Activated CD4-positive, alpha-beta T cell treated with anti-CD3 and anti-CD28 coated beads, Interleukin-2, amount 50 U/mL, for 16 hours (primary cell): Measurements from ENCODE around the gene RETREG2.
"Not testable (repeated sequence)": the region's sequence is repeated elsewhere in the genome, so short reads cannot be mapped to it uniquely, and the experiment has no call there.

ENCODE experiments used
- DNase-seq: peaks from one replicate; pipeline ENCODE4 v3.0.0-alpha.2; 2020

RETREG2 gene

GRCh38 chr2:219199470-219200211 lies 21.6 kb downstream of the RETREG2 start:
- no peak for DNase-seq

DNA sequence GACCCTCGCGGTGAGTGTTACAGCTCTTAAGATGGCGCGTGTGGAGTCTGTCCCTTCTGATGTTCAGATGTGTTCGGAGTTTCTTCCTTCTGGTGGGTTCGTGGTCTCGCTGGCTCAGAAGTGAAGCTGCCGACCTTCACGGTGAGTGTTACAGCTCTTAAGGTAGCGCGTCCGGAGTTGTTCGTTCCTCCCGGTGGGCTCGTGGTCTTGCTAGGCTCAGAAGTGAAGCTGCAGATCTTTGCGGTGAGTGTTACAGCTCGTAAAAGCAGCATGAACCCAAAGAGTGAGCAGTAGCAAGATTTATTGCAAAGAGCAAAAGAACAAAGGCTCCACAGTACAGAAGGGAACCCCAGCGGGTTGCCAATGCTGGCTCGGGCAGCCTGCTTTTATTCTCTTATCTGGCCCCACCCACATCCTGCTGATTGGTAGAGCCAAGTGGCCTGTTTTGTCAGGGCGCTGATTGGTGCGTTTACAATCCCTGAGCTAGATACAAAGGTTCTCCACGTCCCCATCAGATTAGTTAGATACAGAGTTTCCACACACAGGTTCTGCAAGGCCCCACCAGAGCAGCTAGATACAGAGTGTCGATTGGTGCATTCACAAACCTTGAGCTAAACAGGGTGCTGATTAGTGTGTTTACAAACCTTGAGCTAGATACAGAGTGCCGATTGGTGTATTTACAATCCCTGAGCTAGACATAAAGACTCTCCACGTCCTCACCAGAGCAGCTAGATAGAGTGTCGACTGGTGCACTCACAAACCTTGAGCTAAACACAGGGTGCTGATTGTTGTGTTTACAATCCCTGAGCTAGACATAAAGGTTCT lies 22.6 kb downstream of the RETREG2 start:
- peak; percentile 20 for DNase-seq

- DNase-seq: not testable (repeated sequence)
These were observed 23.3 kb downstream of the RETREG2 start for GRCh38 chr2:219201331-219201730.

DNA sequence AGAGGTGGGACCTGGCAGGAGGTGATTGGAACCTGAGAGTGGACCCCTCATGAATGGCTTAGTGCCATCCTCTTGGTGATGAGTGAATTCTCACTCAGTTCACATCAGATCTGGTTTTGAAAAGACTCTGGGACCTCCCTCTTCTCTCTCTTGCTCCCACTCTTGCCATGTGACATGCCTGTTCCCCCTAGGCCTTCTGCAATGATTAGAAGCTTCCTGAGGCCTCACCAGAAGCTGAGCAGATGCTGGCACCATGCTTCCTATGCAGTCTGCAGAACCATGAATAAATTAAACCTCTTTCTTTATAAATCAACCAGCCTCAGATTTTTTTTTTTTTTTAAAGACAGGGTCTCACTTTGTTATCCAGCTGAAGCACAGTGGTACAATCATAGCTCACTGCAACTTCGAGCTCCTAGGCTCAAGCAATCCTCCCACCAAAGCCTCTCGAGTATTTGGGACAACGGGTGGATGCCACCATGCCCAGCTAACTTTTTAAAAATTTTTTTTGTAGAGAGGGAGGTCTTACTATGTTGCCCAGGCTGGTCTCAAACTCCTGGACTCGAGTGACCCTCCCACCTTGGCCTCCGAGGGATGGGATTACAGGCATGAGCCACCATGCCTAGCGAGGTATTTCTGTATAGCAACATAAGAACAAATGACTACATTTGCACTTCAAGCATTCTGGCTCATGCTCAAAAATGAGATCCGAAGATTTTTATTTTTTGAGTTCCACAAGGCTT lies 26.5 kb downstream of the RETREG2 start:
- DNase-seq: no peak

- no peak for DNase-seq
These were observed 27.1 kb downstream of the RETREG2 start for GRCh38 chr2:219205165-219205538.

- DNase-seq: no peak
These were observed 27.9 kb downstream of the RETREG2 start for GRCh38 chr2:219205981-219206327.

DNA sequence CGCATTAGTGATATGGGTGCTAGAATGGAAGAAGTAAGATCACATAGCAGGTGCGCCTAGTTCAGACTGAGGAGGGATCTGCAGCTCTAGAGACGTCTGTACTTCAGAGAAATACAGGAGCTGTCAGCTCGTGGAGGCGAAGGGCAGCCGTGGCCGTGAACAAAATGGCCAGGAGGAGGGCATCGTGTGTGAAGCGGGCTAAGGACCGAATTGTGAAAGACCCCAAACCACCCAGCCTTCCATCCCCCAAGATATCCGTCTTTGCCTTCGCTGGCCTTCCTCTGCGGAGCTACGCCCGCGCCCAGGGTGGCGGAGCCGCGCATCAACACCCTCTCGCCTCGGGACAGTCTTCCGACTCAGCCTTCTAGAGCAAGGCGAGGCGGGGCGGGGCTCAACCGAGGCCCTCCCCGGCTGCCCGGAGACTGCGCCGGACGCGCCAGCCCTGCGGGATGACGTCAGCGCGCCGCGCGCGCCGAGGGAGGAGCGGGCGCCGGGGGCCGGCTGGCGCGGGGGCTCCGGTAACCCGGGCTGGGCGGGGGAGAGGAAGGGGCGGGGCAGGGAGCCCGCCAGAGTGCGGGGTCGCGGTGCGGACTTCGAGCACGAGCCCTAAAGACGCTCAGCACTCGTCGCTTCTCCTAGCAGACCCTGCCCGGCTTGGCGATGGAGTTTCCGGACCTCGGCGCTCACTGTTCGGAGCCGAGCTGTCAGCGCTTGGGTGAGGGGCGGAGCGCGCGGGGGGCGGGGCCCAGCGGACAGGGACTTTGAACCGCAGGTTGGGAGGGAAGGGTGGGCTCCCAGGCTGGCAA lies 28.5 kb downstream of the RETREG2 start, which contains the start of gene ZFAND2B:
ZFAND2B (plus strand) TSS at position 455 of the 806 bp plus-strand sequence; CDS start at position 661, 206 bp downstream.
- DNase-seq: peak; percentile 95

GRCh38 chr2:219207134-219207883 lies 29.2 kb downstream of the RETREG2 start:
- DNase-seq: no peak

GRCh38 chr2:219207884-219208740 lies 30.0 kb downstream of the RETREG2 start:
- DNase-seq: no peak

DNA sequence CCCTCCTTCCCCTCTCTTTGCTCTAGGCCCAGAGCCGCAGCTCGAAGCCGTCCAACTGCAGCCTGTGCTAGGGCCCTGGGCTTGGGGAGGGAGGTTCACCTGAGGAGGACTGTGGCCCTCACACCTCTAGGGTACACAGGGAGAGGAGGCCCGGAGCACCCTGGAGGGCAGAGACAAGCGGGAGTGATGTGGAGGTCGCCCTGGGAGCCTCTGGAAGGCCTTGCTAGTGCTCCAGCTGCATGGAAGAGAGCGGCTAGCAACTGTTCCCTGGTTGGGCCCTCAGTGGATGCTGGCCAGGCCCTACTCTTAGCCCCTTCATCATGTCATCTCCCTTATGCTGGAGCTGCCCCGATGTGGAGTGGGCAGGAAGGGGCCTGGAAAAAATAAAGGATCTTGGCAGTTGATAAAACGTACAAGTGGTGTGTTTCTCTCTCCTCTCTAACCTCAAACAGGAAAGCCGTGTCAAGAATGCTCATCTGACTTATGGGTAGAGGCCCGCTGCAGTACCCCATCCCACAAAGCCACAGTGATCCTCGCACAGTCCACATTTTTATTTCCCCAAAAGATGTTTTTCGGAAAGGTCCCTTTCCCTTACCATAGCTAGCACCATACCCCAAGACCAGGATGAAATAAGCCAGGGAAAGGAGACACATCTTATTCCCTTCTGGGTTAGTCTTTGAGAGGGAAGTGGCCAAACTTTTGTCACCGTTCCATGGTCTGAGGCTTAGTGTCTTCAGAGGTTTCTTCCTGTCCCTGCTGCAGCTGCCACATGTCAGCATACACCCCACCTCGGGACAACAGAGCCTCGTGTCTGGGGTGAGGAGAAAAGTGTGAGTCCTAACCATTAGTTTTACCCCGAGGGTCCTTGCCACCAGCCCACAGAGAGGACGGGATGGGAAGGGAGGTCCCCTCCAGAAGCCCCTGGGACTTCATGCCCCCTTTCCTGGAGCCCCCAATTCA lies 31.4 kb downstream of the RETREG2 start:
- no peak for DNase-seq

DNA sequence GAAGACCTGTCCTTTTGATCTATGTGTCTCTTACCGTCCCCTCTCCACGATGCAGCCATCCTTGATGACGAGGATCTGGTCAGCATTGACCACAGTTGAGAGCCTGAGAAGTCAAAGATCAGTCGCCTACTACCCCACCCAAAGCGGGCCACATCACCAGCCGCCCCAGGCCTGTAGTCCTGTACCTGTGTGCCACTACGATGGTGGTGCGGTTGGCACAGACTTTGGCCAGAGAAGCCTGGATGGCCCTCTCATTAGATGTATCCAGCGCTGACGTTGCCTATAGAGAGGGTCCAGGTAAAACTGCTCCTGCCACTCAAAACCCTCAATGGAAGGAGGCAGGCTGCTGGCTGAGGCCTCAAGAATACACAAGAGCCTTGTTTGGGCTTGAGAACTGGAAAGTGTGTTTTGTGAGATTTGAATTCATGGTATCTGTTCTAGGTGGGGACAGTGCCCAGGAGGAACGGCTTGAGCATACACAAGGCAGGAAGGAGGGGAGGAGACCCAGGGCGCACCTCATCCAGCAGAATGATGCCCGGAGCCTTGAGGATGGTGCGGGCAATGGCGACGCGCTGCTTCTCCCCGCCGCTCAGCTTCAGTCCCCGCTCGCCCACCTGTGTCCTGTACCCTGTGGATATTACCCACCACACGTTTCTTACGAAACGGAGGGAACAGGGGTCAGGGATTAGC lies 32.3 kb downstream of the RETREG2 start:
- no peak for DNase-seq

- DNase-seq: no peak
These were observed 32.8 kb downstream of the RETREG2 start for GRCh38 chr2:219210886-219211362.

DNA sequence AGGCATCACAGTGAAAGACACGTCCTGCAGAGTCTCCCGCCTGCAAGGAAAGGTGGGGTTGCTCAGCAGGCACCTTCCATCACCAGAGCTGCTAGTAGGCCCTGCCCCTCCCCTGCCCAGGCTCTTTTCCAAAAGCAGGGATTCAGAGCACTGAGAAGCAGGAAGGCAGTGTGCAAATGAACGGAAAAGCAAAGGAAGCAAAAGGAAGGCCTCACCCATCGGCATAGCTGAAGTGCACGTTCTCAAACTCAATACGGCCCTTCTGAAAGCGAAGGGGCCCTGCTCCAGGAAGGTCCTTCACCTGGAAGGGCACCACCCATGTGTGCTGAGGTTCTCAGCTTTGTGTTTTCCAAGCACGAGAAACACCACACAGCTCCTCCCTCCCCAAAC lies 34.9 kb downstream of the RETREG2 start:
- DNase-seq: no peak

DNA sequence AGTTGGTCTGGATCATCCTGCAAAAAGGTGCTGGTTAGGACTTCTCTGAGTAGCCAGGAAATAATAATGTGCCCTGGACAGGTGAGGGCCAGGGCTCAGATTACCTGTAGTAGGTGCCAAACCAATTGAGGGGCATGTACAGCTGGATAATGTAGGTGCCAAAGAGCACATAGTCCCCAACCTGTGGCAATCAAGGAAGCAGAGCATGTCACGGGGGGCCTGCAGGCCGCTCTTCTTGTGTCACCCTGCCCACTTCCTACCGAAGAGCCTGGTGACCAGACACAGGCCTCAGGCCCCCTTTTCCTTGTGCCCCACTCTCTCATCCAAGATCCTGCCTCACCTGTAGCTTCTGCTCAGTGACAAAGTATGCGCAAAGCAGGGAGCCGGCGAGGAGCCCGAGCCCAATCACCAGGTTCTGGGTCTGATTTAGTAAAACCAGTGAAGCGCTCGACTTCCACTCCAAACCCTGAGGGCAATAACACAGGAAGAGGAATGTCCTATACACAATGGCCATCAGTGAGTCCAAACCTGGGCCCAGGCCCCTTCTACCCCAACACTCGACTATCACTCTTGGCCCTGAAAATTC lies 35.5 kb downstream of the RETREG2 start:
- no peak for DNase-seq

DNA sequence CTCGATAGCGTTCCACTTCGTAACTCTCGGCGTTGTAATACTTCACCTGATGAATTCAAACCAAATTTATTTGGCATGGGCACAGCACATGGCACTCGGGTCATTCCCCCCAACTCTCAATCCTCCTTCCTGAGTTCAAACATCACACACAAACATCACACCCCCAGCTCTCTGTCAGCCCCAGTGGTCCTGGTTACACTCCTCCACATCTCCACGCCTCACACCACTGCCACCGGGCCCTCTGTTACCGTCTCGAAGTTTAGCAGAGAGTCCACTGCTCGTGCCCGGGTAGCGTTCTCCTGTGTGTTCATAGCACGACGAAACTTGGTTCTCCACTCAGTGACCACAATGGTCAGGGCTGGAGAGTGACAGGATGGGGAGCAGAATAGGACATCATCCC lies 36.1 kb downstream of the RETREG2 start:
- no peak for DNase-seq

DNA sequence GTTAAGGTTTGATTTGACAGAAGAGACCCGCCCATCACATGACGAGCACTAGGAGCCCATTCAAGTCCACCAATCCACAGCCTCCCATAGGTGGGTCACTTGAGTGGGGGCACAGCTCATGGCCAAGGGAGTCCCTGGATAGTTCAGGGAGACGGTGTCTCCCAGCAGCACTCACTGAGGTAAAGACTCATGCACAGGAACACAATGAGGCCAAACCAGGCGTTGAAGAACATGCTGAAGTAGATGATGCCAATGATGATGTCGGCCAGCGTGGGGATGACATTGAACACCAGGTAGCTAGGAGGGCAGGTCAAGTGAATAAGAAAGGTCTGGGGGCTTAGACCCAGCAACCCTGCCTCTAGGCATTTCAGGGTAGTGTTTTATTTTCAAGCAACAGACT lies 36.7 kb downstream of the RETREG2 start:
- no peak for DNase-seq

- no peak for DNase-seq
These were observed 37.9 kb downstream of the RETREG2 start for GRCh38 chr2:219215871-219216534.

DNA sequence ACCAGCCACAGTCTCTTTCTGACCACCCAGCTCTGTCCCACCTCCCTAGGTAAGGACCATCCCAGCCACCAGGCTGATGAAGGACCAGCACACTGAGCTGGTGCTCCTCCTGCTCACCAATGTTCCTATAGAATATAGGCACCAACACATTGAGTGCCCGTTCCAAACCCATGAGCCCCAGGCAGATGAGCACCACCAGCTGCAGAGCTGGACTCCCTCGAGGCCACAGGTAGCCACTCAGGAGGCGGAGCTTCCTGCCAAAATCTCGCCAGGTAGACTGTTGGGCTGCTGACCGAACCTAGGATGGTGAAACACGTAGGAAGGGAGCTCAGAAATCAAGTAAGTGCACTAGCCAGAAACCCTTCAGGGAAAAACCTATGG lies 38.5 kb downstream of the RETREG2 start:
- no peak for DNase-seq
